Measurements from ENCODE around the gene PRDM12.

DNA sequence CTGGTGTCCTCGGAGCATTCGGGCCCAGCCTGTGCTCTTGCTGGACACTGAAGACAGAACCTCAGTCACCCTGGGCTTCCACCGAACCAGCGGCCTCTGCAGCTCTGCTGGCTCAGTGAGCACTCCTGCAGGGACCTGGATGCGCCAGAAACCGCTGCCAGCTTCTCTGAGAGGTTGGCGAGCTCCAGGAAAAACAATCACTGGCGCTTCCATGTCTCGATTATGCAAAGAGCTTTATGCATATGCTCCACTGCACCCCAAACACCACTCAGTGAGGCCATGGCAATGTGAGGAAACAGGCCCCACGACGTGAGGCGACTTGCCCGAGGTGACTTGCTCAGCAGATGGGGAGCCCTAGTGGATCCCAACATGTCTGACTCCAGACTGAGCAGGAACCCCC lies 11.0 kb downstream of the PRDM12 start:
- TF ChIP-seq, protein P1, sequence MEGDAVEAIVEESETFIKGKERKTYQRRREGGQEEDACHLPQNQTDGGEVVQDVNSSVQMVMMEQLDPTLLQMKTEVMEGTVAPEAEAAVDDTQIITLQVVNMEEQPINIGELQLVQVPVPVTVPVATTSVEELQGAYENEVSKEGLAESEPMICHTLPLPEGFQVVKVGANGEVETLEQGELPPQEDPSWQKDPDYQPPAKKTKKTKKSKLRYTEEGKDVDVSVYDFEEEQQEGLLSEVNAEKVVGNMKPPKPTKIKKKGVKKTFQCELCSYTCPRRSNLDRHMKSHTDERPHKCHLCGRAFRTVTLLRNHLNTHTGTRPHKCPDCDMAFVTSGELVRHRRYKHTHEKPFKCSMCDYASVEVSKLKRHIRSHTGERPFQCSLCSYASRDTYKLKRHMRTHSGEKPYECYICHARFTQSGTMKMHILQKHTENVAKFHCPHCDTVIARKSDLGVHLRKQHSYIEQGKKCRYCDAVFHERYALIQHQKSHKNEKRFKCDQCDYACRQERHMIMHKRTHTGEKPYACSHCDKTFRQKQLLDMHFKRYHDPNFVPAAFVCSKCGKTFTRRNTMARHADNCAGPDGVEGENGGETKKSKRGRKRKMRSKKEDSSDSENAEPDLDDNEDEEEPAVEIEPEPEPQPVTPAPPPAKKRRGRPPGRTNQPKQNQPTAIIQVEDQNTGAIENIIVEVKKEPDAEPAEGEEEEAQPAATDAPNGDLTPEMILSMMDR (IDR thresholded peaks at IDR 0.05; ENCODE audit: low read depth, low read length, poor library complexity, severe bottlenecking) = no peak
- TF ChIP-seq EZH2phosphoT487 (IDR thresholded peaks at IDR 0.05; ENCODE audit: borderline replicate concordance, low read length) = no peak

Data from DOHH2 (cell line).